K562 (cell line): ENCODE measurements around the gene DUSP10. TPM values are rescaled to one million over a fixed set of nuclear protein-coding genes. Genes with fewer than 3 reads are reported as not detected.

Experiments
- ATAC-seq: fragments of 200-7000 bp; cut with Tn5 transposase; 3 replicates; pipeline ENCODE4 v1.9.1; 2020; ENCODE audit warnings: moderate library complexity
- BruUV-seq: library from RNA; stranded (reverse); fragments of 400-500 nt; replicated peaks from 2 replicates; lab custom pipeline; 2021; lab: Mats Ljungman, UMichigan
- CTCF ChIA-PET: fragments of 300-600 bp; formaldehyde crosslinking; extraction: SDS; loops from one replicate; lab custom pipeline; 2021; ENCODE audit warnings: low intra/inter-chr PET ratio; lab: Yijun Ruan, JAX
- POLR2A ChIA-PET: fragments of 300-600, 350-650 bp; sonication (Branson Sonifier 250); formaldehyde crosslinking; extraction: SDS; loops from one replicate; lab custom pipeline; 2021; ENCODE audit warnings: antibody characterized with exemption, inconsistent platforms; lab: Yijun Ruan, JAX
- DNase-seq, 4 experiments: peaks; one replicate each; pipeline versions ENCODE4 v3.0.0 to v3.0.0-alpha.2; 2011 to 2018; ENCODE audit warnings: low spot score in 3 of 4, mixed read lengths in 3 of 4; ENCODE audit errors: extremely low read depth in 1 of 4
- FAIRE-seq: peaks from 2 replicates; lab custom pipeline; 2011; peaks lifted over from hg19 to GRCh38; lab: Jason Lieb, UNC
- H2AFZ ChIP-seq: 2 replicates; pipeline ENCODE4 v1.6.0; 2011; ENCODE audit warnings: low read depth, low read length, control low read depth, inconsistent platforms
- H3K27ac ChIP-seq: fragments of 200-600 bp; 3 replicates; pipeline ENCODE4 v1.8.0; 2011; ENCODE audit warnings: low read depth, mild to moderate bottlenecking, control low read depth, inconsistent platforms, low read length, moderate library complexity, mixed read lengths; ENCODE audit errors: extremely low read depth
- H3K27me3 ChIP-seq, 2 experiments: fragments of 300-600 bp in 1 of 2; 2 replicates in 1 of 2; 3 replicates in 1 of 2; pipeline versions ENCODE4 v1.6.0 to v1.8.0; 2011; ENCODE audit warnings: inconsistent platforms in 2 of 2, low read length in 2 of 2, mild to moderate bottlenecking in 1 of 2, mixed read lengths in 1 of 2, moderate library complexity in 1 of 2; ENCODE audit not compliant: control insufficient read depth in 2 of 2, insufficient read depth in 2 of 2
- H3K36me3 ChIP-seq: fragments of 300-600 bp; 3 replicates; pipeline ENCODE4 v1.8.0; 2011; ENCODE audit warnings: mild to moderate bottlenecking, low read length, inconsistent platforms; ENCODE audit not compliant: control insufficient read depth, insufficient read depth
- H3K4me1 ChIP-seq, 2 experiments: fragments of 200-600 bp in 1 of 2; replicated peaks in 1 of 2; 2 replicates in 1 of 2; 3 replicates in 1 of 2; pipeline versions ENCODE4 v1.5.1 to v1.8.0; 2011; ENCODE audit warnings: inconsistent platforms in 2 of 2, low read length in 2 of 2, mild to moderate bottlenecking in 1 of 2, mixed read lengths in 1 of 2, moderate library complexity in 1 of 2; ENCODE audit not compliant: control insufficient read depth in 2 of 2, insufficient read depth in 2 of 2
- H3K4me2 ChIP-seq: 2 replicates; pipeline ENCODE4 v1.6.1; 2011; ENCODE audit warnings: low read length, control low read depth, inconsistent platforms, mixed read lengths; ENCODE audit not compliant: insufficient read depth
- H3K4me3 ChIP-seq: fragments of 200-600 bp; sonication (generic), shearing (Covaris generic); 2 replicates; pipeline ENCODE4 v1.5.1; 2016; ENCODE audit warnings: control low read depth, inconsistent platforms
- H3K79me2 ChIP-seq: fragments of 200-600 bp; 3 replicates; pipeline ENCODE4 v1.8.0; 2011; ENCODE audit warnings: low read length, inconsistent platforms; ENCODE audit not compliant: control insufficient read depth, insufficient read depth
- H3K9ac ChIP-seq, 2 experiments: 2 replicates each; pipeline versions ENCODE4 v1.6.0 to v1.6.1; 2011; ENCODE audit warnings: low read depth in 2 of 2, low read length in 2 of 2, control low read depth in 1 of 2, inconsistent platforms in 1 of 2, mild to moderate bottlenecking in 1 of 2, mixed read lengths in 1 of 2; ENCODE audit not compliant: insufficient read depth in 1 of 2
- H3K9me1 ChIP-seq: one replicate; pipeline ENCODE4 v1.6.0; 2011; ENCODE audit warnings: inconsistent platforms, mild to moderate bottlenecking, low read length, moderate library complexity; ENCODE audit not compliant: control insufficient read depth, insufficient read depth
- H3K9me3 ChIP-seq: replicated peaks from 2 replicates; pipeline ENCODE4 v1.5.1; 2011; ENCODE audit warnings: low read depth, low read length, inconsistent platforms; ENCODE audit not compliant: control insufficient read depth, insufficient read depth
- H4K20me1 ChIP-seq: replicated peaks from 2 replicates; pipeline ENCODE4 v1.6.1; 2011; ENCODE audit warnings: low read length, inconsistent platforms, mixed read lengths; ENCODE audit not compliant: control insufficient read depth, insufficient read depth
- CEBPB ChIP-seq: fragments of 450-650 bp; IDR thresholded peaks from 2 replicates; pipeline ENCODE4 v1.6.1; 2016; ENCODE audit warnings: missing genetic modification characterization, missing compliant biosample characterization
- CEBPG ChIP-seq, 3 experiments: fragments of 200-800 bp in 1 of 3; sonication (Bioruptor generic) in 1 of 3; sonication (generic) in 1 of 3; formaldehyde crosslinking in 1 of 3; IDR thresholded peaks in 2 of 3; conservative IDR thresholded peaks in 1 of 3; 2 replicates each; pipeline versions ENCODE4 v1.6.1 to v1.8.0; 2016 to 2022; ENCODE audit warnings: missing compliant biosample characterization in 2 of 3, missing genetic modification characterization in 2 of 3, mild to moderate bottlenecking in 1 of 3, missing genetic modification reagents in 1 of 3
- ETV1 ChIP-seq: fragments of 450-650 bp; conservative IDR thresholded peaks from 2 replicates; pipeline ENCODE4 v1.6.1; 2016; ENCODE audit warnings: missing genetic modification characterization, control low read depth, low read depth, missing compliant biosample characterization
- MGA ChIP-seq: fragments of 450-650 bp; IDR thresholded peaks from 2 replicates; pipeline ENCODE4 v1.6.1; 2016; ENCODE audit warnings: mild to moderate bottlenecking, moderate library complexity
- PHB2 ChIP-seq: fragments of 450-650 bp; IDR thresholded peaks from 2 replicates; pipeline ENCODE4 v1.6.1; 2017; ENCODE audit warnings: low read depth
- SPI1 ChIP-seq: IDR thresholded peaks from 2 replicates; pipeline ENCODE4 v1.6.1; 2011; ENCODE audit warnings: low read depth, low read length, control low read depth, borderline replicate concordance
- WGBS: fragments of 100-300 bp; shearing (Covaris generic); methylation state at CpG from one replicate; pipeline ENCODE4 v1.1.6; 2016; ENCODE audit warnings: low coverage, mixed read lengths; ENCODE audit not compliant: insufficient coverage; ENCODE audit errors: missing lambda C conversion rate; 5-methylcytosine and 5-hydroxymethylcytosine counted together
- in situ Hi-C: fragments of 300-500 bp; cut with MboI; formaldehyde crosslinking; loops from 4 replicates; pipeline ENCODE4 v1.15.0; 2018; ENCODE audit warnings: inconsistent platforms, mixed read lengths
- intact Hi-C: fragments of 100-400 bp; cut with micrococcal nuclease; formaldehyde crosslinking; loops from 2 replicates; pipeline ENCODE4 v1.14.2; 2022
- polyA plus RNA-seq, 8 experiments: library from polyadenylated mRNA; depleted of rRNA in 4 of 8; stranded (reverse) in 5 of 8; unstranded in 3 of 8; fragments of >200 nt; fragmentation: Nextera tagmentation in 2 of 8; fragmentation: Illumina TruSeq in 1 of 8; extraction: Ambion mirVana in 2 of 8; extraction: Trizol in 1 of 8; gene quantifications; 2 replicates each; pipeline versions ENCODE4 v1.2.1 to v1.2.3, GENCODE V29; 2011 to 2014; ENCODE audit warnings: inconsistent platforms in 1 of 8, missing spikeins in 1 of 8
- total RNA-seq, 7 experiments: library from RNA; depleted of rRNA in 6 of 7; stranded (reverse); fragments of >200 nt in 6 of 7; fragmentation: Illumina TruSeq in 2 of 7; extraction: Trizol in 2 of 7; gene quantifications; 2 replicates each; pipeline versions ENCODE4 v1.2.1 to v1.2.3, GENCODE V29; 2011 to 2021; ENCODE audit warnings: low replicate concordance in 1 of 7

The DUSP10 gene
- total and polyA plus RNA-seq, 9 of the 15 experiments (the other 6 are each of a cell fraction or from before 2014, with no cell fraction given): 1.7 to 8.3 (median 6.1) TPM

GRCh38 chr1:221718381-221719277 lies 23.3 kb downstream of the DUSP10 start:
- no TSS peak for BruUV-seq
- no peaks in the 10 kb centered on the region for H3K27me3 ChIP-seq
- in situ Hi-C loops (no loop called here), intact Hi-C loops (no loop called here)
- H3K9ac ChIP-seq: no peak overlapping the region
- H3K79me2 ChIP-seq: peaks cover 18% of the 10 kb centered on the region
- no peak overlapping the region for H3K27ac ChIP-seq
- H3K4me2 ChIP-seq: no peak overlapping the region
- WGBS: 54% methylated on average over 5 of the region's 5 CpGs
- POLR2A ChIA-PET: interaction anchor here (0.9 to 1.8 kb wide), 4 partner anchors 9 to 22 kb away, joined by 3 to 10 read pairs (median 6); partner anchors contain the start of gene DUSP10
- DNase-seq (no peak), ATAC-seq (no peak), FAIRE-seq (no peak)
- H3K4me1 ChIP-seq: peaks cover 8 to 80% of the 10 kb centered on the region in 2 experiments
- 0 out of 2 replicates have a peak, but pooled peaks cover under 1% of the 10 kb centered on the region for H3K9me3 ChIP-seq
- no peak overlapping the region for H2AFZ ChIP-seq
- no peak overlapping the region for H3K4me3 ChIP-seq
- CTCF ChIA-PET: no interaction called here
- no peaks in the 10 kb centered on the region for H3K9me1 ChIP-seq
- 0 out of 3 replicates have a peak, but pooled peaks cover under 1% of the 10 kb centered on the region for H3K36me3 ChIP-seq
- H4K20me1 ChIP-seq: no peaks in the 10 kb centered on the region
- TF ChIP-seq PHB2 (no peak), CEBPG (CRISPR knock-in tag; IDR thresholded peaks at IDR 0.05) (no peak), CEBPG (tag; conservative IDR thresholded peaks at IDR 0.05 in 1 of 2, IDR thresholded peaks at IDR 0.05 in 1 of 2) (peak; percentile 46 to 60), ETV1 (no peak), MGA (no peak), CEBPB (peak; percentile 39; the same call in 1 of the 2 replicates), SPI1 (peak; percentile 22; the same call in 1 of the 2 replicates)
